SH-SY5Y (cell line): Measurements from ENCODE around the gene PAIP2B.

Experiments
- GATA2 ChIP-seq: IDR thresholded peaks from 2 replicates; pipeline ENCODE4 v1.6.1; 2011; ENCODE audit warnings: mild to moderate bottlenecking, low read depth, low read length
- GATA3 ChIP-seq: IDR thresholded peaks from 2 replicates; pipeline ENCODE4 v1.6.1; 2011; ENCODE audit warnings: low read depth, mild to moderate bottlenecking, low read length, moderate library complexity

DNA sequence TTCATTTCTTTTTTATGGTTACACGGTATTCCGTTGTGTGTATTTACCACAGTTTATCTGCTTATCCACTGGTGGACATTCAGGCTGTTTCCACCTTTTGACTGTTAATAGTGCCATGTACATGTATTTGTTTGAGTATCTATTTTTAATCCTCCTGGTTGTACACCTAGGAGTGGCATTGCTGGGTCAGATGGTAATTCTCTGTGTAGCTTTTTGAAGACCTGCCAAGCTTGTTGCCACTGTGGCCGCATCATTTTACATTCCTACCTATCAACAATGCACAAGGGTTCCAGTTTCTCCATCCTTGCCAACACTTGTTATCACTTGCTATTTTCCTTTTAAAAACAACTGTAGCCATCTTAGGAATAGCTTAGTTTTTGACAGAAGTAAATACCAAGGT lies 83.1 kb downstream of the PAIP2B start:
- no peak for TF ChIP-seq GATA3
- TF ChIP-seq GATA2, result no peak
